NCI-H2107 treated with DMSO at 0.1 percent for 48 hours (cell line): ENCODE measurements around the gene ADPGK.

Experiments used
- DNase-seq: peaks from one replicate; lab custom pipeline; 2025; ENCODE audit not compliant: unreplicated experiment; lab: John Stamatoyannopoulos, UW

The ADPGK gene

DNA sequence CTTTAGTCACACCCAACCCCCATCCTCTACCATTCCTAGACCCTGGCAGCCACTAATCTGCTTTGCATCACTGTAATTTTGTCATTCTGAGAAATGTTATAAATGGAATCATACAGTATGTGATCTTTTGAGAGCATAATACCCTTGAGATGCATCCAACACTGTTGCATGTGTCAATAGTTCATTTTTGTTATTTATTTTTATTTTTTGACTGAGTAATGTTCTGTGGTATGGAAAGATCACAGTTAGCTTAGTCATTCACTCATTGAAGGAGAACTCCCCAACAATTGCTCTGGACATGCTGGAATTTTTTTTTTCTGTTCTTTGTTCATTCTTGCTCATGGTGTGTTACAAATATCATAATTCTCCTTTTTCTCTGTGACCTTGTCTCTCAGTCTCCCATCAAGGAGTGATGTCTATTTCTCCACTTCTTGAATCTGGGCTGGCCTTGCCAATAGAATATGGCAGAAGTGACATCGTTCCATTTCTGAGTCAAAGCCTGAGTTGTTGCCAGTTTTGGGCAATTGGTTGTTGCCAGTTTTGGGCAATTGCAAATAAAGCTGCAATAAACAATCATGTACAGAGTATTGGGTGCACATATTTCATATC, 6.8 kb upstream of the ADPGK start:
- DNase-seq: no peak

DNA sequence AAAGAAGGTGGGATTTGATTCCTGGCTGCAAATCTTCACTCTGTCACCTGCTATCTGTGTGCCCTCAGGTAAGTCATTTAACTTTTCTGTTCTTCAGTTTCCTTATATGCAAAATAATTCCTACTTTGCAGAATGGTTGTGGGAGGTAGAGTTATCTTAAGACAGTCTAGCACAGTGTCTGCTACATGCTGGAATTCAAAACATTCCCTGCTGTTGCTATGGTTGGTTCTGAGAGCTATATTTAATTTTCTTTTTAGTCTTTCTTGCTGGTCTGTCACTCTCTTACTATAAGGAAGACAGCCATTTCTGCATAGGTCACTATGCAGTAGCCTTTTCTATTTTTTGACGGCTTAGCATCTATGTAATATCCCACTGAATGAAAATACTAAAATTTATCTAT, 4.0 kb upstream of the ADPGK start:
- no peak for DNase-seq

- DNase-seq: no peak
Observed at GRCh38 chr15:72786676-72787345, 3.3 kb upstream of the ADPGK start.

- DNase-seq: no peak
Observed at GRCh38 chr15:72786242-72786641, 2.7 kb upstream of the ADPGK start.

- DNase-seq: no peak
Observed at GRCh38 chr15:72785841-72786240, 2.3 kb upstream of the ADPGK start.

DNA sequence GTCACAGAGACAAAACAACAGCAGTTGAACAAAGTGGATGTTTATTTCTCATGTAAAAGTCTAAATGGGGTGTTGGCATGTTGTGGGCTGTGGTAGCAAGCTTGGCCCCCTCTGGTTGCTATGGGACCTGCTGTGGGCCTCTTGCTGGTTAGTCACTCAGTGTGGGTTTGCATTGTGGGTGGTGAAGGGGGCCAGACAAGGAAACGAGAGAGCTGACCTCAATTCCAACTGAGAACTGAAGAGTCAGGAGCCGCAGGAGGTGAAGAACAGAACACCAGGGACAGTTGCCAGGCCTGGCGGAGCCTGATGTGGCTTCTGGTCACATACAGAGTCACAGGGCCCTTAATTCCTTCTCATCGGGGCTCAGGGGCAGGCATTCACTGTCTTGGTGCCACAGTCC, 1.9 kb upstream of the ADPGK start:
- no peak for DNase-seq

DNA sequence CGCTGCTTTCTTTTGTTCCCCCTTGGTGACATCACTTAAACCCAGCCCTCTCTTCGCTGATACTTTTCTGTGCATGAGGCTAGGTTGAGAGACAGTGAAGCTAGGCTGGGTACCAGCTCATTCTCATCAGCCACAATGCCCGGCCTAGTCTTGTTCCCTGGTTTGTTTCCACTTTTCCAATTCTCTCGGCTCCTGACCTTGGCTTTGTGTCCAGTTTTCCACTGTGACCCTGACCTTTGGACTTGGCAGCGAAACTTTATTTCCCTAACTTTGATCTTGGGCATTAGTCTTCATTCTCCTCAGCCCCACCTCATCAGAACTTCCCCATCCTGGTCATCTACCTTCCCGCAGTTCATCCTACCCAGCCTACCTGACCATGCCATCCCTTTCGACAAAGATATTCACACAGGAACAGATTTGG, 908 bp upstream of the ADPGK start:
- no peak for DNase-seq

DNA sequence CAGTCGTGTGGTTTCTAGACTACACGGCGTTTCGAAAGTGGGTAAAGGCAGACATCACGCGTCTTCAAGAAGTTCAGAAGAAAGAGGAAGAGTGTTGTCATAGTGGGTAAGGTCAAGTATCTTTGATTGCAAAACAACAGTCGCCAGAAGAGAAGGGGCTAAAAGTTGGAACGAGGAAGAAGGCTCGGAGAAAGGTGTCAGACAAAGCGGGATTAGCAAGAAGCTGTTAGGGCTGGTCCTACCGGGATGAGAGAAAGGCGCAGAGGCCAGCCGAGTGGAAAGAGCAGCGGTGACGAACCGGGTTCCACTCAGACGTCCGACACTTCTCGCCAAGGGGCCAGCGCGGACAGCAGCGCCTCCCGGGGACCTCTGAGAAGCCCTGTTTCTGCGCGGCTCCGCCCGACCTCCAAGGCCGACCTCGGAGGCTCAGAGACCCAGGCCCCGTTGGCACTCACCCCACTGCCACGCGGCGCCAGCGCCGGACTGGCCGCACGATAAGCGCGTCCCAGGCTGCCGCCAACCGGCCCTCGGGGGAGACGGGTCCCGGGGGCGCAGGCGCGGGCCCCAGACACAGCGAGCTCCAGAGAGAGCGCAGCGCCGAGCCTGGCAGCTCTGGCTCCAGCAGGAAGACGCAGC, 436 bp downstream of the ADPGK start:
- DNase-seq: no peak

DNA sequence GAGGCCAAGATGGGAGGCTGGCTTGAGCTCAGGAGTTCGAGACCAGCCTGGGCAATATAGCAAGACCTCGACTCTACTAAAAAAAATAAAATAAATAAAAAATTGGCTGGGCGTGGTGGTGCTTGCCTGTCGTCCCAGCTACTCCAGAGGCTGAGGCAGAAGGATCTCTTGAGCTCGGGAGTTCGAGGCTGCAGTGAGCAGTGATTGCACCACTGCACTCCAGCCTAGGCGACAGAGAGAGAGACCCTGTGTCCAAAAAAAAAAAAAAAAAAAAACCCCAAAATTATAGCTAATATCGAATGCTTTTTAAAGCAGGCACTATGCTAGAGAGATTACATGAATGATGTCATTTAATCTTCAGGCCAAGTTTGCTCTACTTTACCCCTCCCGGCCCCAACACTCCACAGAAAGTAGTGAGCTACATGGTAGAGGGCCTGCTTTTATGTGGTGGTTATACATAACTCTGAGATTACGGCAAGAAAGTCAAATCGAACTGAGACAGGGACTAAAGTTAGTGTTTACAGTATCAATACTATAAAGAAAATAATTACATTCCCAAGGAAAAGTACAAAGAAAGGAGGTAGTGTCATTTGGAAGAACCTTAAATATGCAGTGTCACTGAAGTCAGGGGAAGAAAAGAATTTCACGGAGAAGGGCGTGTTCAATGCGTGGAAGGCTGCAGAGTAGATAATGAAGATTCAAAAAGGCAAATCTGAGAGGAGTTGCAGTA, 1.1 kb downstream of the ADPGK start:
- no peak for DNase-seq

GRCh38 chr15:72781631-72782030, 1.9 kb downstream of the ADPGK start:
- DNase-seq: no peak

- DNase-seq: no peak
Observed at GRCh38 chr15:72778796-72779195, 4.8 kb downstream of the ADPGK start.

DNA sequence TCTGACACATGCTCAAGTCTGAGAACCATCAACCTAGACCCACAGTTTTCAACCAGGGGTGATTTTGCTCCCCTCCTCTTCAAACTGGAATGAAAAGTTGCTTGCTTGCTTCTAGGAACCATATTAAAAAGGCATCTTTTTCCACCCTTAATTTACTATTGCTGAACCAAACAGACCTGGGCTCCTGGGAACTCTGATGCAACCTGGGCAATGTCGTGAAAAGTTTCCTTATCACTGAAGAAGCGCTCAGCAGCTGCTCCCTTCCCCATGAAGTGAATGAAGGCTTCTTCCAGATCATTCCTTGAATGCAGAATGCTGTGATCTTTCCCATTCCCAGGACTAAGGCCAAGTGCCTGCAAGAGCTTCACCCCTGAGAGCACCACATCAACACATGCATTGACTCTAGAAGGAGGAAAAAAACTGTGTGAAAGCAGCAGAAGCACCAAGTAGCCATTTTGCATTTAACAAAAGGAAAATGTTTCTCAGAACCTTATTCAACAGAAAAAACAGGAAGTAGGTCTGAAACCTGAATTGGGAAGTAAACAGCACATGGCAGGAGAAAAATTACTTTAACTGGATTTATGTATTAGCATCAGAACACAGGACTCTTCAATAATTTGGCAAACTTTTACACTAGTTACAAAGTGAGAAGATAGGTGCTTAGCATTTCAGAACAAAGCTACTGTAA, 8.7 kb downstream of the ADPGK start:
- no peak for DNase-seq

- DNase-seq: no peak
Observed at GRCh38 chr15:72771329-72771725, 12.2 kb downstream of the ADPGK start.

DNA sequence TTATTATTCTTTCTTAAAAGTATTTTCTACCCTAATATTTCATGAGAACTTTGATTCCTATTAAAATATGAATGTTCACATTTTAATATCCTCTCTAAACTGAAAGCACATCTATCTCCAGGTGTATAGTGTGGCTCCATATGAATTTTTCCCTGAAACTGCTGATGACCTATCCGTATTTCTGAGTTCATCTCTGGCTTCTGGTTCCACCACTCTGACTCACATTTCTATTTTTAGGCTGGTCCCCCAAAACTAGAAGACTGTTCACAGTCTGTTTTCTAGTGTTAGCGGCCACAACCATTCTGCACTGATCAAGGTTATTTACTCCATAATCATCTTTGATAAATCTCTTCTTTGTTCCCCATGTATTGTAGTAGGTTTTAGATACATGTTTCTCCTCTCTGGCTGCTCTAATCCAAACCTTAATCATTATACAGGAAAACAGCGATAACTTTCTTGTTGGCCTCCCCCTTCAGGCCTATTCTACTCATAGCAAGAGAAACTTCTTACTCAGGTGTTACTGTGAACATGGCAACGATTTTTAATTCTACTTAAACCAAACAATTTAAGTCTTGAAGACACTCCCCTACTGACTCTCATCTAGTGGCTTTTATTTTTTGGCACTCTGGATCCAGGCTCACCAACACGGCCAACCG, 12.8 kb downstream of the ADPGK start:
- DNase-seq: no peak

GRCh38 chr15:72766780-72767179, 16.8 kb downstream of the ADPGK start:
- no peak for DNase-seq

DNA sequence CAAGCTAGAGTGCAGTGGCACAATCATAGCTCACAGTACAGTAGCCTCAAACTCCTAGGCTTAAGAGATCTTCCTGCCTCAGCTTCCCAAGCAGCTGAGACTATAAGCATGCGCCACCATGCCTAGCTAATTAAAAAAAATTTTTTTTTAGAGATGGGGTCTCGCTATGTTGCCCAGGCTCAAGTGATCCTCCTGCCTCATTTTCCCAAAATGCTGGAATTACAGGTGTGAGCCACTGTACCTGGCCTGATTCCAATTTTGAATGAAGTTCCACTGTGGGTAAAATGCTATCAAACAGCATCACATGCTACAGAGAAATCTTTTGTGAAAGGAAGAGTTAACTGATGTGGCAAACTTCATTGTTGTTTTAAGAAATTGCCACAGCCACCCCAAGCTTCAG, 17.5 kb downstream of the ADPGK start:
- DNase-seq: no peak

- DNase-seq: no peak
Observed at GRCh38 chr15:72764656-72765055, 18.9 kb downstream of the ADPGK start.

- no peak for DNase-seq
Observed at GRCh38 chr15:72760590-72761260, 22.8 kb downstream of the ADPGK start.

DNA sequence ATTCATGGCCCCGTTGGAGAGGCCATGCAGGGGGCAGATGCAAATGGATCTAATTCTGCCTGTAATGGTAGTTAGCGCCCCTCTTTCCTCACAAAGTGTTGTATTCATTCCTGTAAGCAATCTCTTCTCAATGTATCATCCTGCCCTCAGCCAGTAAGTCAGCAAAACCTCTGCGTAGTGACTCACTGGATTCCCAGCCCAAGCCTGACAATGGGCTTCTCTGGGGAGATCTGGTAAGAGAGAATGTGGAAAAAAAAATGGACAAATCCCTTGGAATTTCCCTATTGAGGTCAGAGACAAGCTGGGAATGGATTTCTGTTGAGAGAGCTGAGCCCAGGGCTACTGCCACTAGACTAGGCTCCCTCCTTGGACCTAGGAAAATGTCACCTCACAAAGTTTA, 25.4 kb downstream of the ADPGK start:
- DNase-seq: no peak

- no peak for DNase-seq
Observed at GRCh38 chr15:72754096-72754495, 29.5 kb downstream of the ADPGK start.
